Psoas muscle (tissue), 8 donors: ENCODE results near the gene KPNA1. TPM values are rescaled to one million over a fixed set of nuclear protein-coding genes. Genes with fewer than 3 reads are reported as not detected.

ENCODE experiments used
- ATAC-seq, 4 donors: fragments of 200-7000 bp; cut with Tn5 transposase; one replicate each; pipeline ENCODE4 v1.9.1; 2020; ENCODE audit warnings: moderate library complexity in 3 of 4, mild to moderate bottlenecking in 2 of 4
- DNase-seq, 2 donors: peaks; one replicate each; pipeline ENCODE4 v3.0.0-alpha.2; 2020
- H3K27ac ChIP-seq: fragments of 200-600 bp; one replicate; pipeline ENCODE4 v1.8.0; 2022
- H3K27me3 ChIP-seq, 3 donors: fragments of 200-600 bp in 1 of 3; one replicate each; pipeline versions ENCODE4 v1.6.1 to v1.8.0; 2013 to 2022; ENCODE audit warnings: low read length in 2 of 3, mild to moderate bottlenecking in 2 of 3, moderate library complexity in 1 of 3; ENCODE audit not compliant: insufficient read depth in 3 of 3
- H3K36me3 ChIP-seq, 2 donors: fragments of 200-600 bp in 1 of 2; one replicate each; pipeline versions ENCODE4 v1.6.1 to v1.8.0; 2013 to 2022; ENCODE audit warnings: low read depth in 1 of 2, mild to moderate bottlenecking in 1 of 2, moderate library complexity in 1 of 2; ENCODE audit not compliant: insufficient read depth in 1 of 2
- H3K4me1 ChIP-seq: fragments of 200-600 bp; one replicate; pipeline ENCODE4 v1.8.0; 2022
- H3K4me3 ChIP-seq: fragments of 200-600 bp; one replicate; pipeline ENCODE4 v1.8.0; 2022; ENCODE audit warnings: mild to moderate bottlenecking
- H3K9me3 ChIP-seq: fragments of 200-600 bp; one replicate; pipeline ENCODE4 v1.8.0; 2022
- CTCF ChIP-seq: fragments of 200-600 bp; IDR thresholded peaks from one replicate; pipeline ENCODE4 v1.8.0; 2022; ENCODE audit warnings: antibody characterized with exemption
- WGBS, 3 donors: extraction: QIAGEN DNeasy Blood & Tissue Kit; methylation state at CpG; one replicate each; pipeline versions ENCODE4 v1.1.6 to v1.1.7; 2013; 5-methylcytosine and 5-hydroxymethylcytosine counted together
- intact Hi-C, 2 donors: fragments of 100-400 bp; cut with DNase I; formaldehyde crosslinking; loops; one replicate each; pipeline versions ENCODE4 v1.11.0 to v1.14.2; 2022
- polyA plus RNA-seq, 3 donors: library from polyadenylated mRNA; stranded (reverse); fragments of 200-250 nt; gene quantifications; one replicate each; pipeline ENCODE4 v1.2.3, GENCODE V29; 2013
- total RNA-seq, 4 donors: library from RNA; stranded (reverse); fragmentation: NEBNext Ultra II Directional in 2 of 4; extraction: Animal tissue kit (Norgen Biotek cat#: 25700) in 2 of 4; gene quantifications; one replicate each; pipeline versions ENCODE4 v1.2.1 to v1.2.4, GENCODE V29; 2021 to 2023
- donor health status: healthy with polysubstance abuse.
- donor health status: DM: no; HTN: no; CAD: no; lungs with moderate emphysema.
- donor health status: Bipolar disorder and iron deficiency.
- donor health status: healthy.
- donor health status: DM: yes; HTN: yes; CAD: no.
- donor health status: DM: no; HTN: no; CAD: no.
- donor health status: DM: no; HTN: no; CAD: no.
- donor health status: DM: yes; HTN: yes; CAD: no.

The KPNA1 gene
- total and polyA plus RNA-seq, 7 donors: 39.5 to 263 (median 180) TPM

GRCh38 chr3:122421836-122422235 is 92.9 kb downstream of the KPNA1 start:
- Histone ChIP-seq H3K36me3 (peaks cover 10 to 52% of the 10 kb centered on the region in 2 donors), H3K4me3 (no peak overlapping the region), H3K4me1 (peaks cover 13% of the 10 kb centered on the region), H3K9me3 (no peaks in the 10 kb centered on the region), H3K27me3 (no peaks in the 10 kb centered on the region), H3K27ac (no peak overlapping the region)
- WGBS, 3 donors: 87 to 92% (median 88%) methylated on average over 2 of the region's 2 CpGs
- intact Hi-C loops: no loop called here
- ATAC-seq (no peak), DNase-seq (no peak)
- no peak for TF ChIP-seq CTCF

DNA sequence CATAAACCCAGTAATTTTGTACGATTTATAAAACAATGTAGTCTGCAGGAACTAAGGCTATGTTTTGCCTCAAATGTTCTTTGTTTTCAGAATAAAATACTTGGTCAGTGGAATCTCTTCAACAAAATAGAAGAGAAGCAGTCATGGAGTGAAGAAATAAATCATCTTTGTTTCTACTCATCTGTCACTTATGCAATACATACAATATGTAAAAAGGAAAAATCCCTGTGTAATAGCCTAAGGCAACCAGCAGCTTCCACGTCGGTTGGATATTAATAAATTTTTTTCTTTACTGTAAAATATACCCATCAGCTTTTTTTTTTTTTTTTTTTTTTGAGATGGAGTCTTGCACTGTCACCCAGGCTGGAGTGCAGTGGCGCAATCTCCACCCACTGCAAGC is 93.6 kb downstream of the KPNA1 start:
- H3K27ac ChIP-seq: no peak overlapping the region
- no peaks in the 10 kb centered on the region for H3K9me3 ChIP-seq
- H3K4me3 ChIP-seq: no peak overlapping the region
- H3K4me1 ChIP-seq: peaks cover 14% of the 10 kb centered on the region
- intact Hi-C loops: no loop called here
- no peak for TF ChIP-seq CTCF
- WGBS, 3 donors: 92 to 98% (median 93%) methylated on average over 4 of the region's 4 CpGs
- H3K36me3 ChIP-seq: peaks cover 8 to 45% of the 10 kb centered on the region in 2 donors
- no peak for ATAC-seq
- H3K27me3 ChIP-seq: no peaks in the 10 kb centered on the region
- no peak for DNase-seq

GRCh38 chr3:122416966-122417365 is 97.8 kb downstream of the KPNA1 start:
- intact Hi-C loops: loop anchor here in 1 of 2 donors (5.0 kb wide), 1 partner anchor 95 kb away; the partner anchor contains the start of gene KPNA1
- ATAC-seq: peak in 2 of 4 donors; percentile 17 to 40
- H3K27ac ChIP-seq: peak overlapping the region; percentile 94
- no peaks in the 10 kb centered on the region for H3K9me3 ChIP-seq
- H3K36me3 ChIP-seq: peaks cover 0 to 10% of the 10 kb centered on the region in 2 donors
- DNase-seq: peak; percentile 13 to 60
- TF ChIP-seq CTCF: no peak
- no peaks in the 10 kb centered on the region for H3K27me3 ChIP-seq
- H3K4me3 ChIP-seq: peak overlapping the region; percentile 76
- WGBS, 3 donors: 34 to 48% (median 46%) methylated on average over 14 of the region's 14 CpGs
- peaks cover 35% of the 10 kb centered on the region for H3K4me1 ChIP-seq

- peak within 1 kb of the TSS; percentile 76 for H3K4me3 ChIP-seq
- intact Hi-C loops: loop anchor here in 1 of 2 donors (5.0 kb wide), 1 partner anchor 96 kb away; the partner anchor contains the start of gene KPNA1
Observed at GRCh38 chr3:122415762-122416654, 98.7 kb downstream of the KPNA1 start, which contains the start of gene WDR5B. WDR5B (minus strand) TSS chr3:122416062; CDS start chr3:122415528, 534 bp downstream.

More at GRCh38 chr3:122415762-122416654, 98.7 kb downstream of the KPNA1 start, which contains the start of gene WDR5B:
- ATAC-seq (peak; percentile 93 to 95 (median 94)), DNase-seq (peak; percentile 97 to 99)
- WGBS, 3 donors: 0% methylated on average over 48 of the region's 48 CpGs
- H3K27me3 ChIP-seq: no peaks in the 10 kb centered on the region
- H3K4me1 ChIP-seq: peaks cover 35% of the 10 kb centered on the region
- H3K27ac ChIP-seq: peak within 1 kb of the TSS; percentile 94
- H3K9me3 ChIP-seq: no peaks in the 10 kb centered on the region
- H3K36me3 ChIP-seq: peaks cover 0 to 7% of the 10 kb centered on the region in 2 donors
- TF ChIP-seq CTCF: peak; percentile 12
